ENCODE measurements around the gene ANKRD66. TPM values are rescaled to one million over a fixed set of nuclear protein-coding genes. Genes with fewer than 3 reads are reported as not detected.

ANKRD66 gene
- total RNA-seq, 1 experiment from 2014 or later: not detected

DNA sequence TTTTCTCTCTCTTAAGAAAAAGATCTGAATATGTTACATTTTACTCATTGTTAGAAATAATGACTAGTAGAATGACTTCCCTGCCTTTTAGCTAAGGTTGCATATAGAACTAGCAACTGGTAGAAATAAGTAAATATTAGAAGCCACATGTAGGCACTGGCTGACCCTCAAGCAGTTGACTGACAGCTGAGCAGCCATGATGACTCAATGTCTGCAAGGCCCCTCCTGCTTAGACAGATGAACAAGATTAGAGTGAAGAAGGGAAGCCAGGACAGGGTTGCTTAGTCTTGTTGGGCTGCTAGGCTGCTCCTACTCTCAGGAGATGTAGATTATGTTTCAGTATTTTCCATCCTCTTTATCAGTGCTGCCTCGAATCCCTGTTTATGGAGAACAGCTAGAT, 52.9 kb downstream of the ANKRD66 start (continued):
- TF ChIP-seq, protein P1, sequence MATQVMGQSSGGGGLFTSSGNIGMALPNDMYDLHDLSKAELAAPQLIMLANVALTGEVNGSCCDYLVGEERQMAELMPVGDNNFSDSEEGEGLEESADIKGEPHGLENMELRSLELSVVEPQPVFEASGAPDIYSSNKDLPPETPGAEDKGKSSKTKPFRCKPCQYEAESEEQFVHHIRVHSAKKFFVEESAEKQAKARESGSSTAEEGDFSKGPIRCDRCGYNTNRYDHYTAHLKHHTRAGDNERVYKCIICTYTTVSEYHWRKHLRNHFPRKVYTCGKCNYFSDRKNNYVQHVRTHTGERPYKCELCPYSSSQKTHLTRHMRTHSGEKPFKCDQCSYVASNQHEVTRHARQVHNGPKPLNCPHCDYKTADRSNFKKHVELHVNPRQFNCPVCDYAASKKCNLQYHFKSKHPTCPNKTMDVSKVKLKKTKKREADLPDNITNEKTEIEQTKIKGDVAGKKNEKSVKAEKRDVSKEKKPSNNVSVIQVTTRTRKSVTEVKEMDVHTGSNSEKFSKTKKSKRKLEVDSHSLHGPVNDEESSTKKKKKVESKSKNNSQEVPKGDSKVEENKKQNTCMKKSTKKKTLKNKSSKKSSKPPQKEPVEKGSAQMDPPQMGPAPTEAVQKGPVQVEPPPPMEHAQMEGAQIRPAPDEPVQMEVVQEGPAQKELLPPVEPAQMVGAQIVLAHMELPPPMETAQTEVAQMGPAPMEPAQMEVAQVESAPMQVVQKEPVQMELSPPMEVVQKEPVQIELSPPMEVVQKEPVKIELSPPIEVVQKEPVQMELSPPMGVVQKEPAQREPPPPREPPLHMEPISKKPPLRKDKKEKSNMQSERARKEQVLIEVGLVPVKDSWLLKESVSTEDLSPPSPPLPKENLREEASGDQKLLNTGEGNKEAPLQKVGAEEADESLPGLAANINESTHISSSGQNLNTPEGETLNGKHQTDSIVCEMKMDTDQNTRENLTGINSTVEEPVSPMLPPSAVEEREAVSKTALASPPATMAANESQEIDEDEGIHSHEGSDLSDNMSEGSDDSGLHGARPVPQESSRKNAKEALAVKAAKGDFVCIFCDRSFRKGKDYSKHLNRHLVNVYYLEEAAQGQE (IDR thresholded peaks at IDR 0.05; ENCODE audit: low read depth): no peak
- TF ChIP-seq SP1 (IDR thresholded peaks at IDR 0.05; ENCODE audit: low read depth): no peak
- TF ChIP-seq EZH2phosphoT487 (IDR thresholded peaks at IDR 0.05; ENCODE audit: borderline replicate concordance): no peak
- TF ChIP-seq SIN3A (IDR thresholded peaks at IDR 0.05; ENCODE audit: low read depth): no peak
- TF ChIP-seq FOSL1 (IDR thresholded peaks at IDR 0.05; ENCODE audit: low read depth): no peak
- no peak for TF ChIP-seq CBX3 (IDR thresholded peaks at IDR 0.05; ENCODE audit: low read depth)
- no peak for TF ChIP-seq CEBPB (IDR thresholded peaks at IDR 0.05; ENCODE audit: low read depth)

DNA sequence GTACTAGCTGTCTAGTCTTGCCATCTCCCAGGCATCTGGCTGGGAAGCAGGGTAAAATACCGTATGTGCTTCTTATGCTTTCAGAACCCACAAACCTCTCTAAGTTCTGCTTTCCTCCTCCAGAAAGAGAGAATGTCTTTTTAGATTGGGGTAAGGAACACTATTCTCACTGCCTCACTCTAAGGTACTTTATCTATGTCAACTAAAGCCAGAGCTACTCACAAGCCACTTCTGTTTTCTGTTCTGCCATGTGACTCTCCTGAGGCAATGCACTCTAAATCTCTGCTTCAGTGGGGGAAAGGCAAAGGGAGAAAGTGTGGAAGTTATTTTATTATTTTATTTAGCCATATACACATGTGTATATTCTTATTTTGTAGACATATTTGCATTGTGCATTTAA, 62.1 kb downstream of the ANKRD66 start:
- Histone ChIP-seq H3K27ac (ENCODE audit: low read depth, low read length) (no peak overlapping the region), H3K4me1 (ENCODE audit: control insufficient read depth in 1 of 2, insufficient read depth in 2 of 2, low read length in 2 of 2) (no peaks in the 10 kb centered on the region), H3K4me3 (replicated peaks in 1 of 2; ENCODE audit: low read depth in 1 of 2, low read length in 2 of 2) (no peak overlapping the region), H2AFZ (ENCODE audit: low read depth, low read length, poor library complexity, severe bottlenecking) (no peak overlapping the region), H4K20me1 (ENCODE audit: insufficient read depth) (no peaks in the 10 kb centered on the region), H3K36me3 (ENCODE audit: control insufficient read depth in 1 of 2, insufficient read depth in 2 of 2, low read length in 2 of 2) (no peaks in the 10 kb centered on the region), H3K4me2 (ENCODE audit: low read length) (no peak overlapping the region), H3K9me2 (ENCODE audit: insufficient read depth) (no peaks in the 10 kb centered on the region), H3K79me2 (ENCODE audit: insufficient read depth, low read length) (no peaks in the 10 kb centered on the region), H3K9ac (ENCODE audit: low read length) (no peak overlapping the region), H3K9me3 (ENCODE audit: control insufficient read depth in 1 of 2, insufficient read depth in 1 of 2, low read depth in 1 of 2, low read length in 2 of 2) (no peaks in the 10 kb centered on the region), H3K27me3 (ENCODE audit: insufficient read depth, low read length) (no peaks in the 10 kb centered on the region)
- POLR2A ChIA-PET: no interaction called here
- TF ChIP-seq POLR2AphosphoS5 (IDR thresholded peaks at IDR 0.05; ENCODE audit: low read depth, low read length) (no peak), CEBPB (IDR thresholded peaks at IDR 0.05; ENCODE audit: low read depth) (no peak), YY1 (IDR thresholded peaks at IDR 0.05; ENCODE audit: extremely low read depth, insufficient replicate concordance, low read depth, low read length) (no peak), RAD21 (IDR thresholded peaks at IDR 0.05; ENCODE audit: low read depth) (no peak), SP1 (IDR thresholded peaks at IDR 0.05; ENCODE audit: low read depth) (no peak), TCF7L2 (IDR thresholded peaks at IDR 0.05; ENCODE audit: borderline replicate concordance, extremely low read depth, insufficient read depth, insufficient read length) (no peak), SRF (IDR thresholded peaks at IDR 0.05; ENCODE audit: low read depth) (no peak), EGR1 (IDR thresholded peaks at IDR 0.05; ENCODE audit: low read depth) (no peak), CBX3 (IDR thresholded peaks at IDR 0.05; ENCODE audit: low read depth) (no peak), POLR2A (IDR thresholded peaks at IDR 0.05; ENCODE audit: borderline replicate concordance, extremely low read depth, insufficient read depth, insufficient read length) (no peak)
- TF ChIP-seq, protein P2, sequence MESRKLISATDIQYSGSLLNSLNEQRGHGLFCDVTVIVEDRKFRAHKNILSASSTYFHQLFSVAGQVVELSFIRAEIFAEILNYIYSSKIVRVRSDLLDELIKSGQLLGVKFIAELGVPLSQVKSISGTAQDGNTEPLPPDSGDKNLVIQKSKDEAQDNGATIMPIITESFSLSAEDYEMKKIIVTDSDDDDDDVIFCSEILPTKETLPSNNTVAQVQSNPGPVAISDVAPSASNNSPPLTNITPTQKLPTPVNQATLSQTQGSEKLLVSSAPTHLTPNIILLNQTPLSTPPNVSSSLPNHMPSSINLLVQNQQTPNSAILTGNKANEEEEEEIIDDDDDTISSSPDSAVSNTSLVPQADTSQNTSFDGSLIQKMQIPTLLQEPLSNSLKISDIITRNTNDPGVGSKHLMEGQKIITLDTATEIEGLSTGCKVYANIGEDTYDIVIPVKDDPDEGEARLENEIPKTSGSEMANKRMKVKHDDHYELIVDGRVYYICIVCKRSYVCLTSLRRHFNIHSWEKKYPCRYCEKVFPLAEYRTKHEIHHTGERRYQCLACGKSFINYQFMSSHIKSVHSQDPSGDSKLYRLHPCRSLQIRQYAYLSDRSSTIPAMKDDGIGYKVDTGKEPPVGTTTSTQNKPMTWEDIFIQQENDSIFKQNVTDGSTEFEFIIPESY (IDR thresholded peaks at IDR 0.05; ENCODE audit: extremely low read depth, insufficient replicate concordance, low read length): no peak
- TF ChIP-seq, protein P3, sequence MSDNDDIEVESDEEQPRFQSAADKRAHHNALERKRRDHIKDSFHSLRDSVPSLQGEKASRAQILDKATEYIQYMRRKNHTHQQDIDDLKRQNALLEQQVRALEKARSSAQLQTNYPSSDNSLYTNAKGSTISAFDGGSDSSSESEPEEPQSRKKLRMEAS (IDR thresholded peaks at IDR 0.05): no peak
- BruUV-seq (replicated peaks): no TSS peak
- RAD21 ChIA-PET (ENCODE audit: low non-redundant PET in 1 of 2, low total read pairs in 2 of 2, uncharacterized antibody in 2 of 2, unreplicated experiment in 2 of 2): no interaction called here
- CTCF ChIA-PET: no interaction called here
- intact Hi-C loops (cut with micrococcal nuclease): no loop called here
- no peak for ATAC-seq
- DNase-seq (ENCODE audit: low read depth, low spot score): no peak
